GM23248 (cell line): ENCODE data around the gene DISP2.

Source experiments
- EZH2 ChIP-seq: fragments of 200-600 bp; sonication (generic); IDR thresholded peaks from 2 replicates; pipeline ENCODE4 v1.6.1; 2018; ENCODE audit warnings: antibody characterized with exemption, mild to moderate bottlenecking; ENCODE audit not compliant: insufficient read depth, poor library complexity, severe bottlenecking
- EZH2phosphoT487 ChIP-seq: fragments of 200-600 bp; sonication (generic); IDR thresholded peaks from 2 replicates; pipeline ENCODE4 v1.6.1; 2018; ENCODE audit warnings: antibody characterized with exemption, moderate library complexity, mild to moderate bottlenecking, low read depth; ENCODE audit not compliant: insufficient read depth

DNA sequence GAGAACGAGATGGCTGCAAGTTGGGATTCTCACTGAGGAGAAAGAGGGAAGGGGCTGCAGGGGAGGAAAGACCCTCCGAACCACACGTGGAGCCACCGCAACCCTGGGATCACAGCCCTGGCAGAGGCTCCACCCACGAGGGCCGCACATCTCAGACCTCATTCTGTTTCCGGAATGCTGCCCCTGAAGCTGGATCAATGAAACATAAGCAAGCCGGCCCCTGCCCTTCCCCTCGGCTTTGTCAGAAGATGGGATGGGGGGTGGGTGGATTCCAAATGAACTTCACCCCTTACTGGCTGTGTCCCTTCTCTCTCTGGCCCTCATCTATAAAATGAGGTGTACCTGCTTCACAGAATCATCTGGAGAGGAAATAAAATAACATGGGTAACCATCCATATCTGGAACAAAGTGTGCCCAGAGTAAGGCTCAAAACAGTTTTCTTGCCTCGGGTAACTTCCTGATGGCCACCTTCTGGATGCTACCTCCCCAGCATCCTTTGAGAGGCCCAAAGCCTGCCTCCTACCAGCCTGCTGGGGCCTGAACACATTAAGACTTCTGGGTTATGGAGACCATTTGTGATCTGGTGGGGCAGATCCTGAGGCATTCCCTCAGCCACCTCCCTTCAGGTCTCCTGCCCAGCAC lies 12.7 kb upstream of the DISP2 start:
- no peak for TF ChIP-seq EZH2phosphoT487
- TF ChIP-seq EZH2, result no peak
